HepG2 (cell line): Measurements from ENCODE around the gene AKT3. TPM values are rescaled to one million over a fixed set of nuclear protein-coding genes. Genes with fewer than 3 reads are reported as not detected.

Source experiments
- ATAC-seq: fragments of 200-7000 bp; cut with Tn5 transposase; 3 replicates; pipeline ENCODE4 v1.9.1; 2020; ENCODE audit warnings: mild to moderate bottlenecking, moderate library complexity
- BruUV-seq: library from RNA; stranded (reverse); fragments of 400-500 nt; replicated peaks from 2 replicates; lab custom pipeline; 2021; lab: Mats Ljungman, UMichigan
- CTCF ChIA-PET: fragments of 300-600 bp; formaldehyde crosslinking; extraction: SDS; loops from one replicate; lab custom pipeline; 2021; ENCODE audit warnings: low total read pairs, inconsistent platforms, low intra/inter-chr PET ratio; lab: Yijun Ruan, JAX
- POLR2A ChIA-PET: fragments of 350-600 bp; sonication (Branson Sonifier 250); formaldehyde crosslinking; loops from one replicate; lab custom pipeline; 2020; ENCODE audit warnings: antibody characterized with exemption, inconsistent platforms; lab: Yijun Ruan, JAX
- DNase-seq: peaks from one replicate; pipeline ENCODE4 v3.0.0-alpha.2; 2015; ENCODE audit warnings: low spot score
- FAIRE-seq: peaks from 3 replicates; lab custom pipeline; 2011; peaks lifted over from hg19 to GRCh38; lab: Jason Lieb, UNC
- H2AFZ ChIP-seq: one replicate; pipeline ENCODE4 v1.6.1; 2011; ENCODE audit warnings: low read length, inconsistent platforms
- H3K27ac ChIP-seq: fragments of 300-600 bp; 3 replicates; pipeline ENCODE4 v1.8.0; 2011; ENCODE audit warnings: mixed run types, mild to moderate bottlenecking, mixed read lengths, low read length, inconsistent platforms; ENCODE audit not compliant: insufficient read depth; ENCODE audit errors: extremely low read length
- H3K27me3 ChIP-seq, 2 experiments: fragments of 200-600 bp in 1 of 2; 2 replicates in 1 of 2; 3 replicates in 1 of 2; pipeline versions ENCODE4 v1.6.0 to v1.8.0; 2011; ENCODE audit warnings: low read length in 2 of 2, mild to moderate bottlenecking in 2 of 2, moderate library complexity in 2 of 2, inconsistent platforms in 1 of 2; ENCODE audit not compliant: insufficient read depth in 2 of 2, control insufficient read depth in 1 of 2
- H3K36me3 ChIP-seq, 2 experiments: fragments of 200-600 bp in 1 of 2; replicated peaks in 1 of 2; 2 replicates in 1 of 2; 3 replicates in 1 of 2; pipeline versions ENCODE4 v1.5.1 to v1.8.0; 2011; ENCODE audit warnings: low read length in 2 of 2, inconsistent platforms in 1 of 2; ENCODE audit not compliant: insufficient read depth in 2 of 2, control insufficient read depth in 1 of 2
- H3K4me1 ChIP-seq: 2 replicates; pipeline ENCODE4 v1.5.1; 2012; ENCODE audit warnings: low read length, inconsistent platforms; ENCODE audit not compliant: insufficient read depth
- H3K4me2 ChIP-seq: 2 replicates; pipeline ENCODE4 v1.6.0; 2011; ENCODE audit warnings: low read depth, low read length, inconsistent platforms
- H3K4me3 ChIP-seq, 3 experiments: fragments of 200-600 bp in 1 of 3; sonication (generic), shearing (Covaris generic) in 1 of 3; replicated peaks in 1 of 3; 2 replicates each; pipeline ENCODE4 v1.5.1; 2011 to 2016; ENCODE audit warnings: low read length in 3 of 3, inconsistent platforms in 2 of 3, low read depth in 2 of 3, mild to moderate bottlenecking in 2 of 3, control low read depth in 1 of 3, mixed read lengths in 1 of 3; ENCODE audit not compliant: insufficient read depth in 1 of 3
- H3K79me2 ChIP-seq: one replicate; pipeline ENCODE4 v1.6.1; 2011; ENCODE audit warnings: low read length, inconsistent platforms; ENCODE audit not compliant: insufficient read depth
- H3K9ac ChIP-seq: 2 replicates; pipeline ENCODE4 v1.6.0; 2011; ENCODE audit warnings: mild to moderate bottlenecking, low read depth, low read length, inconsistent platforms; ENCODE audit not compliant: insufficient read depth
- H3K9me3 ChIP-seq: 2 replicates; pipeline ENCODE4 v1.5.1; 2012; ENCODE audit warnings: mild to moderate bottlenecking, low read length
- H4K20me1 ChIP-seq: 2 replicates; pipeline ENCODE4 v1.6.0; 2011; ENCODE audit warnings: inconsistent platforms, mild to moderate bottlenecking, low read length, moderate library complexity; ENCODE audit not compliant: insufficient read depth
- FUBP1 ChIP-seq: sonication (generic); formaldehyde crosslinking; IDR thresholded peaks from 2 replicates; pipeline ENCODE4 v1.5.1; 2020; ENCODE audit warnings: missing genetic modification reagents, mild to moderate bottlenecking, borderline replicate concordance
- HINFP ChIP-seq: sonication (generic); formaldehyde crosslinking; IDR thresholded peaks from 2 replicates; pipeline ENCODE4 v1.4.0; 2020; ENCODE audit warnings: low read depth, mild to moderate bottlenecking, missing genetic modification reagents
- ISL2 ChIP-seq: sonication (generic); formaldehyde crosslinking; IDR thresholded peaks from 2 replicates; pipeline ENCODE4 v1.5.0; 2020; ENCODE audit warnings: missing genetic modification reagents
- NR2C2 ChIP-seq: sonication (generic); formaldehyde crosslinking; IDR thresholded peaks from 2 replicates; pipeline ENCODE4 v1.4.0; 2020; ENCODE audit warnings: missing genetic modification reagents, mild to moderate bottlenecking, moderate library complexity, borderline replicate concordance
- POLR2A ChIP-seq, 2 experiments: IDR thresholded peaks; 2 replicates each; pipeline ENCODE4 v1.6.1; 2011; ENCODE audit warnings: low read depth in 2 of 2, low read length in 2 of 2, mild to moderate bottlenecking in 1 of 2, moderate library complexity in 1 of 2; ENCODE audit not compliant: insufficient read depth in 1 of 2
- RFX5 ChIP-seq: IDR thresholded peaks from 2 replicates; pipeline ENCODE4 v1.6.1; 2011; ENCODE audit warnings: low read depth, low read length, improper control_type of control experiment
- STAG1 ChIP-seq: sonication (generic); formaldehyde crosslinking; IDR thresholded peaks from 2 replicates; pipeline ENCODE4 v1.4.0; 2020; ENCODE audit warnings: missing genetic modification reagents
- THAP7 ChIP-seq: sonication (generic); formaldehyde crosslinking; IDR thresholded peaks from 2 replicates; pipeline ENCODE4 v1.8.1; 2023; ENCODE audit warnings: mild to moderate bottlenecking, missing genetic modification reagents
- ZMYM2 ChIP-seq: sonication (generic); formaldehyde crosslinking; IDR thresholded peaks from 2 replicates; pipeline ENCODE4 v1.8.0; 2022; ENCODE audit warnings: mild to moderate bottlenecking, missing genetic modification reagents
- ZNF143 ChIP-seq: sonication (generic); formaldehyde crosslinking; IDR thresholded peaks from 2 replicates; pipeline ENCODE4 v1.4.0; 2020; ENCODE audit warnings: missing genetic modification reagents
- ZNF274 ChIP-seq: sonication (generic); formaldehyde crosslinking; IDR thresholded peaks from 2 replicates; pipeline ENCODE4 v1.5.1; 2020; ENCODE audit warnings: mild to moderate bottlenecking, missing genetic modification reagents
- ZNF282 ChIP-seq: fragments of 450-650 bp; IDR thresholded peaks from 2 replicates; pipeline ENCODE4 v1.6.1; 2018; ENCODE audit not compliant: partially characterized antibody
- ZNF615 ChIP-seq: sonication (generic); formaldehyde crosslinking; IDR thresholded peaks from 2 replicates; pipeline ENCODE4 v1.5.0; 2020; ENCODE audit warnings: mild to moderate bottlenecking, missing genetic modification reagents, borderline replicate concordance
- ZNF7 ChIP-seq: IDR thresholded peaks from 2 replicates; pipeline ENCODE4 v1.6.1; 2016; ENCODE audit warnings: missing biosample characterization, missing genetic modification reagents
- ZNF724P ChIP-seq: sonication (generic); formaldehyde crosslinking; IDR thresholded peaks from 2 replicates; pipeline ENCODE4 v1.8.0; 2022; ENCODE audit warnings: missing genetic modification reagents, borderline replicate concordance
- WGBS: methylation state at CpG from one replicate; pipeline ENCODE4 v1.1.6; 2017; ENCODE audit warnings: low lambda C conversion rate; 5-methylcytosine and 5-hydroxymethylcytosine counted together
- in situ Hi-C: cut with HindIII; loops from 2 replicates; pipeline ENCODE4 v1.10.0; 2017; ENCODE audit warnings: low pct_unique_long_range_greater_than_20kb; ENCODE audit not compliant: extremely low pct_ligation_motif_present
- intact Hi-C: fragments of 100-400 bp; cut with micrococcal nuclease; formaldehyde crosslinking; loops from one replicate; pipeline ENCODE4 v1.10.0; 2022; ENCODE audit not compliant: unreplicated experiment
- polyA plus RNA-seq, 8 experiments: library from polyadenylated mRNA; depleted of rRNA in 3 of 8; stranded (reverse) in 7 of 8; unstranded in 1 of 8; fragments of >200 nt; fragmentation: Illumina TruSeq in 4 of 8; extraction: Trizol in 4 of 8; gene quantifications; 2 replicates each; pipeline versions ENCODE4 v1.2.1 to v1.2.3, GENCODE V29; 2011 to 2016; ENCODE audit warnings: low read depth in 4 of 8, missing spikeins in 1 of 8, mixed read lengths in 1 of 8; ENCODE audit not compliant: insufficient read depth in 1 of 8
- total RNA-seq, 5 experiments: library from RNA; depleted of rRNA; stranded (reverse); fragments of >200 nt; fragmentation: Illumina TruSeq; extraction: Trizol; gene quantifications; 2 replicates each; pipeline ENCODE4 v1.2.3, GENCODE V29; 2016; ENCODE audit warnings: low read depth in 1 of 5

AKT3 gene
- total and polyA plus RNA-seq, 2 of the 13 experiments (the other 11 are each of a cell fraction or from before 2014, with no cell fraction given) = 0.07 TPM

- CTCF ChIA-PET = no interaction called here
- Histone ChIP-seq H3K4me1 (no peaks in the 10 kb centered on the region), H2AFZ (no peak overlapping the region), H4K20me1 (no peaks in the 10 kb centered on the region), H3K79me2 (no peaks in the 10 kb centered on the region), H3K9ac (no peak overlapping the region), H3K4me2 (no peak overlapping the region), H3K27ac (no peak overlapping the region), H3K9me3 (no peaks in the 10 kb centered on the region), H3K36me3 (no peaks in the 10 kb centered on the region), H3K4me3 (no peak overlapping the region), H3K27me3 (no peaks in the 10 kb centered on the region)
- intact Hi-C loops = no loop called here
- POLR2A ChIA-PET = no interaction called here
- no peak for TF ChIP-seq NR2C2 (CRISPR knock-in tag)
- in situ Hi-C loops = no loop called here
- DNase-seq (no peak), FAIRE-seq (no peak), ATAC-seq (no peak)
- 13% methylated on average over 1 of the region's 1 CpG for WGBS
- BruUV-seq = no TSS peak
These were observed 98.5 kb downstream of the AKT3 start for GRCh38 chr1:243751506-243751905.

- H4K20me1 ChIP-seq = no peaks in the 10 kb centered on the region
- no peak overlapping the region for H2AFZ ChIP-seq
- H3K36me3 ChIP-seq = no peaks in the 10 kb centered on the region
- H3K79me2 ChIP-seq = no peaks in the 10 kb centered on the region
- no peak overlapping the region for H3K4me3 ChIP-seq
- no peak overlapping the region for H3K9ac ChIP-seq
- H3K4me1 ChIP-seq = no peaks in the 10 kb centered on the region
- ChIA-PET POLR2A (no interaction called here), CTCF (interaction anchor here (1.1 to 2.3 kb wide), 3 partner anchors 41 to 524 kb away, joined by 3 to 33 read pairs (median 8); no protein-coding TSS in a partner anchor)
- in situ Hi-C loops (loop anchor here (10.0 kb wide), 1 partner anchor 404 kb away; no protein-coding TSS in a partner anchor), intact Hi-C loops (loop anchor here (1.0 to 10.0 kb wide), 3 partner anchors 194 to 525 kb away; no protein-coding TSS in a partner anchor)
- H3K4me2 ChIP-seq = no peak overlapping the region
- WGBS = 0% methylated on average over 3 of the region's 3 CpGs
- H3K9me3 ChIP-seq = no peaks in the 10 kb centered on the region
- BruUV-seq = no TSS peak
- DNase-seq (peak; percentile 49), FAIRE-seq (peak; percentile 74), ATAC-seq (peak; percentile 92)
- no peak overlapping the region for H3K27ac ChIP-seq
- H3K27me3 ChIP-seq = no peaks in the 10 kb centered on the region
- no peak for TF ChIP-seq POLR2A (IDR thresholded peaks at IDR 0.05; ENCODE audit: insufficient read depth in 1 of 2, low read depth in 2 of 2, low read length in 2 of 2)
- no peak for TF ChIP-seq ZNF724P (CRISPR knock-in tag)
- no peak for TF ChIP-seq FUBP1 (CRISPR knock-in tag)
- TF ChIP-seq RFX5 = no peak
- TF ChIP-seq ZNF143 = no peak
- TF ChIP-seq ZMYM2 (CRISPR knock-in tag) = no peak
- no peak for TF ChIP-seq ZNF274
- no peak for TF ChIP-seq HINFP (CRISPR knock-in tag)
- peak; percentile 75 for TF ChIP-seq STAG1 (CRISPR knock-in tag)
- TF ChIP-seq ZNF7 (CRISPR knock-in tag) = no peak
- TF ChIP-seq ZNF282 = no peak
- no peak for TF ChIP-seq ZNF615
- no peak for TF ChIP-seq THAP7 (CRISPR knock-in tag)
- TF ChIP-seq ISL2 (CRISPR knock-in tag) = no peak
These were observed 101.2 kb downstream of the AKT3 start for GRCh38 chr1:243748706-243749283.
